Lung (tissue), 12 donors: ENCODE results near the gene CYP2C19. TPM values are rescaled to one million over a fixed set of nuclear protein-coding genes. Genes with fewer than 3 reads are reported as not detected.

Experiments
- ATAC-seq: fragments of 200-7000 bp; cut with Tn5 transposase; one replicate; pipeline ENCODE4 v1.9.1; 2020; ENCODE audit warnings: moderate number of reproducible peaks; ENCODE audit not compliant: insufficient read depth, low FRiP score
- DNase-seq, 3 donors: peaks; one replicate each; pipeline ENCODE4 v3.0.0-alpha.2; 2013 to 2017
- H3K27ac ChIP-seq, 2 donors: one replicate each; pipeline ENCODE4 v1.5.1; 2013; ENCODE audit warnings: mild to moderate bottlenecking in 2 of 2, moderate library complexity in 2 of 2, control low read depth in 1 of 2, inconsistent platforms in 1 of 2, low read depth in 1 of 2, low read length in 1 of 2
- H3K27me3 ChIP-seq, 3 donors: one replicate each; pipeline ENCODE4 v1.5.1; 2013; ENCODE audit warnings: low read length in 2 of 3; ENCODE audit not compliant: control insufficient read depth in 3 of 3, insufficient read depth in 3 of 3
- H3K36me3 ChIP-seq, 4 donors: one replicate each; pipeline ENCODE4 v1.5.1; 2013; ENCODE audit warnings: low read length in 4 of 4, mild to moderate bottlenecking in 1 of 4, moderate library complexity in 1 of 4; ENCODE audit not compliant: control insufficient read depth in 4 of 4, insufficient read depth in 4 of 4
- H3K4me1 ChIP-seq, 5 donors: one replicate each; pipeline ENCODE4 v1.5.1; 2013; ENCODE audit warnings: low read length in 5 of 5, mild to moderate bottlenecking in 2 of 5, moderate library complexity in 1 of 5; ENCODE audit not compliant: control insufficient read depth in 5 of 5, insufficient read depth in 5 of 5
- H3K4me3 ChIP-seq: one replicate; pipeline ENCODE4 v1.5.1; 2013; ENCODE audit warnings: mild to moderate bottlenecking, control low read depth, moderate library complexity
- H3K9ac ChIP-seq, 2 donors: one replicate each; pipeline ENCODE4 v1.5.1; 2013; ENCODE audit warnings: low read length in 2 of 2, control low read depth in 1 of 2; ENCODE audit not compliant: insufficient read depth in 1 of 2
- H3K9me3 ChIP-seq, 4 donors: one replicate each; pipeline ENCODE4 v1.5.1; 2013; ENCODE audit warnings: low read length in 3 of 4, mild to moderate bottlenecking in 1 of 4, moderate library complexity in 1 of 4; ENCODE audit not compliant: control insufficient read depth in 4 of 4, insufficient read depth in 3 of 4
- CTCF ChIP-seq: IDR thresholded peaks from 2 replicates; pipeline ENCODE4 v1.5.1; 2012; ENCODE audit warnings: mild to moderate bottlenecking; ENCODE audit errors: control extremely low read depth, extremely low read depth
- WGBS, 2 donors: extraction: QIAGEN DNeasy Blood & Tissue Kit; methylation state at CpG; one replicate each; pipeline ENCODE4 v1.1.7; 2013; 5-methylcytosine and 5-hydroxymethylcytosine counted together
- polyA plus RNA-seq, 2 donors: library from polyadenylated mRNA; stranded (reverse); fragments of 200-250 nt; gene quantifications; one replicate each; pipeline ENCODE4 v1.2.1, GENCODE V29; 2013
- total RNA-seq, 2 donors: library from RNA; depleted of rRNA in 1 of 2; stranded (reverse); fragments of >200 nt in 1 of 2; gene quantifications; one replicate each; pipeline ENCODE4 v1.2.1, GENCODE V29; 2014 to 2021
- donor health status: control.
- donor health status: control.
- donor health status: Bipolar disorder and iron deficiency.
- donor health status: healthy.
- donor health status: DM: yes; HTN: yes; CAD: no.

Gene CYP2C19
- total and polyA plus RNA-seq, 4 donors: 1.8 TPM; not detected in 3

GRCh38 chr10:94851263-94851662 is 88.8 kb downstream of the CYP2C19 start:
- Histone ChIP-seq H3K9me3 (no peaks in the 10 kb centered on the region), H3K9ac (no peak overlapping the region)
- no peak for TF ChIP-seq CTCF

GRCh38 chr10:94852438-94852837 is 90.0 kb downstream of the CYP2C19 start:
- Histone ChIP-seq H3K36me3 (no peaks in the 10 kb centered on the region), H3K4me1 (no peaks in the 10 kb centered on the region), H3K27me3 (no peaks in the 10 kb centered on the region), H3K9ac (no peak overlapping the region), H3K27ac (no peak overlapping the region), H3K9me3 (no peaks in the 10 kb centered on the region), H3K4me3 (no peak overlapping the region)
- TF ChIP-seq CTCF: no peak
- no peak for ATAC-seq
- no peak for DNase-seq
- 85% methylated on average over 3 of the region's 3 CpGs for WGBS, 2 donors

More at GRCh38 chr10:94851263-94851662, 88.8 kb downstream of the CYP2C19 start:
- Histone ChIP-seq H3K27me3 (no peaks in the 10 kb centered on the region), H3K36me3 (no peaks in the 10 kb centered on the region), H3K4me1 (no peaks in the 10 kb centered on the region), H3K27ac (no peak overlapping the region), H3K4me3 (no peak overlapping the region)
- ATAC-seq: no peak
- no peak for DNase-seq

- no peak overlapping the region for H3K9ac ChIP-seq
- TF ChIP-seq CTCF: no peak
- no peak overlapping the region for H3K4me3 ChIP-seq
- H3K27me3 ChIP-seq: no peaks in the 10 kb centered on the region
- H3K9me3 ChIP-seq: peaks cover 0 to under 1% (median 0%) of the 10 kb centered on the region in 4 donors
- 68 to 77% methylated on average over 1 of the region's 1 CpG for WGBS, 2 donors
- no peak for DNase-seq
- H3K4me1 ChIP-seq: no peaks in the 10 kb centered on the region
- no peak overlapping the region for H3K27ac ChIP-seq
- no peak for ATAC-seq
- H3K36me3 ChIP-seq: no peaks in the 10 kb centered on the region
Observed at GRCh38 chr10:94853065-94853464, 90.6 kb downstream of the CYP2C19 start.

DNA sequence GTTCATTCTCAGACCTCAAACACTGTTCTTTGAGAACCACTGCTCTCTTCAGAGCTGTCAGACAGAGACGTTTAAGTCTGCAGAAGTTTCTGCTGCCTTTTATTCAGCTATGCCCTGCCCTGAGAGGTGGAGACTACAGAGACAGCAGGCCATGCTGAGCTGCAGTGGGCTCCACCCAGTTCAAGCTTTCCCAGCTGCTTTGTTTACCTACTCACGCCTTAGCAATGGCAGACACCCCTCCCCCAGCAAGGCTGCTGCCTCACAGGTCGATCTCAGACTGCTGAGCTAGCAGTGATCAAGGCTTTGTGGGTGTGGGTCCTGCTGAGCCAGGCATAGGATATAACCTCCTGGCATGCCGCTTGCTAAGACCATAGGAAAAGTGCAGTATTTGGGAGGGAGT is 95.5 kb downstream of the CYP2C19 start:
- WGBS, 2 donors: 56 to 63% methylated on average over 4 of the region's 4 CpGs
- no peak for DNase-seq
- Histone ChIP-seq H3K4me3 (no peak overlapping the region), H3K9ac (no peak overlapping the region), H3K9me3 (peaks cover 0 to 4% (median 0%) of the 10 kb centered on the region in 4 donors), H3K27me3 (no peaks in the 10 kb centered on the region), H3K4me1 (no peaks in the 10 kb centered on the region), H3K36me3 (no peaks in the 10 kb centered on the region), H3K27ac (no peak overlapping the region)
- TF ChIP-seq CTCF: no peak
- ATAC-seq: no peak
